HG03571 (cell line): Measurements from ENCODE around the gene MORN5.
A peak's percentile ranks its signal among the peaks of the same experiment; 100 is the strongest.

Experiments
- ATAC-seq: cut with Tn5 transposase; IDR thresholded peaks from one replicate; pipeline ENCODE4 v1.9.1; 2021; ENCODE audit not compliant: unreplicated experiment

MORN5 gene

GRCh38 chr9:122124528-122124927, 35.2 kb upstream of the MORN5 start:
- ATAC-seq: no peak

- ATAC-seq: peak; percentile 52
Measured at GRCh38 chr9:122125158-122125508, 34.6 kb upstream of the MORN5 start.

- no peak for ATAC-seq
Measured at GRCh38 chr9:122125509-122126330, 34.0 kb upstream of the MORN5 start.

- no peak for ATAC-seq
Measured at GRCh38 chr9:122126331-122127261, 33.1 kb upstream of the MORN5 start.

- ATAC-seq: no peak
Measured at GRCh38 chr9:122127396-122127798, 32.3 kb upstream of the MORN5 start.

- no peak for ATAC-seq
Measured at GRCh38 chr9:122128007-122128968, 31.4 kb upstream of the MORN5 start.

GRCh38 chr9:122128969-122129343, 30.8 kb upstream of the MORN5 start:
- no peak for ATAC-seq

- no peak for ATAC-seq
Measured at GRCh38 chr9:122129969-122130368, 29.7 kb upstream of the MORN5 start.

GRCh38 chr9:122130837-122131236, 28.9 kb upstream of the MORN5 start:
- ATAC-seq: no peak

- ATAC-seq: no peak
Measured at GRCh38 chr9:122131401-122132001, 28.2 kb upstream of the MORN5 start.

GRCh38 chr9:122132539-122132938, 27.2 kb upstream of the MORN5 start:
- ATAC-seq: no peak

GRCh38 chr9:122133263-122133983, 26.3 kb upstream of the MORN5 start:
- ATAC-seq: no peak

GRCh38 chr9:122133984-122134535, 25.6 kb upstream of the MORN5 start:
- ATAC-seq: no peak

- no peak for ATAC-seq
Measured at GRCh38 chr9:122134822-122135528, 24.7 kb upstream of the MORN5 start.

GRCh38 chr9:122135529-122135859, 24.2 kb upstream of the MORN5 start:
- no peak for ATAC-seq

GRCh38 chr9:122138560-122139268, 21.0 kb upstream of the MORN5 start:
- ATAC-seq: no peak

- no peak for ATAC-seq
Measured at GRCh38 chr9:122140368-122141193, 19.1 kb upstream of the MORN5 start.

- ATAC-seq: no peak
Measured at GRCh38 chr9:122141671-122142070, 18.0 kb upstream of the MORN5 start.
